Ramos (cell line): ENCODE measurements around the gene EIF4G3.
"Not testable (repeated sequence)": the region's sequence is repeated elsewhere in the genome, so short reads cannot be mapped to it uniquely, and the experiment has no call there.

ENCODE experiments used
- in situ Hi-C: fragments of 300-500 bp; cut with MboI; formaldehyde crosslinking; loops from one replicate; pipeline ENCODE4 v1.14.3; 2022; ENCODE audit warnings: low sequenced_read_pairs; ENCODE audit not compliant: unreplicated experiment

EIF4G3 gene, protein sequence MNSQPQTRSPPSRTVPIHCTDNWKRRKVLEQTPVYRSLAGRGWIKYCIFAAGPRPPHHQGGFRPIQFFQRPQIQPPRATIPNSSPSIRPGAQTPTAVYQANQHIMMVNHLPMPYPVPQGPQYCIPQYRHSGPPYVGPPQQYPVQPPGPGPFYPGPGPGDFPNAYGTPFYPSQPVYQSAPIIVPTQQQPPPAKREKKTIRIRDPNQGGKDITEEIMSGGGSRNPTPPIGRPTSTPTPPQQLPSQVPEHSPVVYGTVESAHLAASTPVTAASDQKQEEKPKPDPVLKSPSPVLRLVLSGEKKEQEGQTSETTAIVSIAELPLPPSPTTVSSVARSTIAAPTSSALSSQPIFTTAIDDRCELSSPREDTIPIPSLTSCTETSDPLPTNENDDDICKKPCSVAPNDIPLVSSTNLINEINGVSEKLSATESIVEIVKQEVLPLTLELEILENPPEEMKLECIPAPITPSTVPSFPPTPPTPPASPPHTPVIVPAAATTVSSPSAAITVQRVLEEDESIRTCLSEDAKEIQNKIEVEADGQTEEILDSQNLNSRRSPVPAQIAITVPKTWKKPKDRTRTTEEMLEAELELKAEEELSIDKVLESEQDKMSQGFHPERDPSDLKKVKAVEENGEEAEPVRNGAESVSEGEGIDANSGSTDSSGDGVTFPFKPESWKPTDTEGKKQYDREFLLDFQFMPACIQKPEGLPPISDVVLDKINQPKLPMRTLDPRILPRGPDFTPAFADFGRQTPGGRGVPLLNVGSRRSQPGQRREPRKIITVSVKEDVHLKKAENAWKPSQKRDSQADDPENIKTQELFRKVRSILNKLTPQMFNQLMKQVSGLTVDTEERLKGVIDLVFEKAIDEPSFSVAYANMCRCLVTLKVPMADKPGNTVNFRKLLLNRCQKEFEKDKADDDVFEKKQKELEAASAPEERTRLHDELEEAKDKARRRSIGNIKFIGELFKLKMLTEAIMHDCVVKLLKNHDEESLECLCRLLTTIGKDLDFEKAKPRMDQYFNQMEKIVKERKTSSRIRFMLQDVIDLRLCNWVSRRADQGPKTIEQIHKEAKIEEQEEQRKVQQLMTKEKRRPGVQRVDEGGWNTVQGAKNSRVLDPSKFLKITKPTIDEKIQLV (N-terminal part only)

DNA sequence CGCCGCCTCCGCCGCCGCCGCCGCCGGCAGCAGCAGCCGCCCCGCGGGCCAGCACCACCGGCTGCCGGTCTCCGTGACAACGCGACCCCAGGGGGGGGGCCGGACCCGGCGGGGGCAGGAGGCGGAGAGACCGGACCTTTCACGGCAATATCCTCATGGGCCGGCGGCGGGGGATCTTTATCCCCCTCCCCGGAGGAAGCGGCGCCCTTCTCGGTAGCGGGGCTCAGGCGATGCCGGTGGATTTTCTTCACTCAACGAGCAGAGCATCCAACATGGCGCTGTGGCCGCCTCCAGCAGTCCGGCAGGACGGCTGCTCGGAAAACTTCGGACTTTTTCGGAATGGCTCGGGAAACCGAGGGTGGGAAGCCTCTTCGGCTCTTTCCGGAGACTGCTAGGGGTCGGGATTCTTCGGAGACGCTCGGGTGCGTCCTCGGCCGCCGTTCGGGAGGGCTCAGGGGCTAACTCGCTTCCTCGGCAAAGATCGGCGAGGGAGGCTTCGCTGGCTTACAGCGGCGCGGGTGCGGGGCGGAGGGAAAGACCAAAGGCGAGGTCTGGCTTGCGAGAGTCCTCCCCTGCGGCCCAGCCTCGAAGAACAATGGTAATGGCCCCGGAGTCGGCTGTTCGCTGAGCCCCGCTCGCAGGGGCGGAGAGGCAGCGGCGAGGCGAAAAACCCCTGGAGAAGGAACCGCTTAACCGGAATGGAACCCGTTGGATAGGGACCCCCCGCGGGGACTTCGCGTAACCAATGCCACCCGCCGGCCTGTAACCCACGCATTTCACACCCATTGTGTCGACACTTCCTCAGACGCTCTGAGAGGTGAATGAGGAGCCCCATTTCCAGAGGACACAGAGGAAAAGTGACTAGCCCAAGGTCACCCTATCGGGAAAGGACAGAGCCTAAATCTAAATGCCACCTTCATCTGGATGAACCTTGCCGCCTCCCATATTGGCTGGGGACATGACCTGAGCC, at the start of gene EIF4G3:
Gene EIF4G3 (minus strand): TSS at position 312 of the 970 bp plus-strand sequence. CDS start 174,155 bp downstream, outside the sequence.
- in situ Hi-C loops, result no loop called here

DNA sequence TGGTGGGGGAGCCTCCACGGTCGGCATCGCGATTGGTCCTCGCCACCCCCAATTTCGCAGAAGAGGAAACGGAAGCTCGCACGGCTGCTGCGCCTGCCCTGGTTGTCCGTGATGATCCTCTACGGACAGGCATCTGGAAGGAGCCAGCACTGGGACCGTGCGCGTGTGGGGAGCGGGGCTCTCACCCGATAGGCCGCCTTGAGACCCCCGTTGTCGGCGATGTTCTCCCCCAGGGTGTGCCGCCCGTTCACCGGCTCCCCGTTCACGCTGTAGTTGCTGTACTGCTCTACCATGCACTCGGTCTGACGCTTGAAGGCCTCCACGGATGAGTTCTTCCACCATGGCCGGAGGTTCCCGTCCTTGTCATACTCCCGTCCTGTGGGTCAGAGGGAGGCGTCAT, 48.4 kb upstream of the EIF4G3 start:
- in situ Hi-C loops, result loop anchor here (25.0 kb wide), 1 partner anchor 737 kb away; no protein-coding TSS in a partner anchor

DNA sequence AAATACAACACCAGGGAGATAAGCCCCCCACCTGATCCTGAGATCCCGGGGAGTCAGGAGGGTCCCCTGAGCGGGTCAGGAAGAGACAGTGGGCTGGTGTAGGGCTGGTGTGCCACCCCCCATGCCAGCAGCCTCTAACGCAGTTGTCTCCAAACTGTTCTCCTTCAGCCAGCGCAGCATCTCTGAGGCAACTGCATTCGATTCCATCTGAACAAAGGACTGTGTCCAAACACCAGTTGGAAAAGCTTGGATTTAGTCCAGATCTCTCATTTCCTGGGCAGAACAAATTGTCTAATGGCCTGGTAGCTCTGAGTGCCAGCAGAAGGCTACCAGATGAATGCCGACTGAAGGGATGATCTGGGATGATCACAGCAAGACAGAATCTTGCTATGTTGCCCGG, 44.1 kb upstream of the EIF4G3 start:
- in situ Hi-C loops, result no loop called here

DNA sequence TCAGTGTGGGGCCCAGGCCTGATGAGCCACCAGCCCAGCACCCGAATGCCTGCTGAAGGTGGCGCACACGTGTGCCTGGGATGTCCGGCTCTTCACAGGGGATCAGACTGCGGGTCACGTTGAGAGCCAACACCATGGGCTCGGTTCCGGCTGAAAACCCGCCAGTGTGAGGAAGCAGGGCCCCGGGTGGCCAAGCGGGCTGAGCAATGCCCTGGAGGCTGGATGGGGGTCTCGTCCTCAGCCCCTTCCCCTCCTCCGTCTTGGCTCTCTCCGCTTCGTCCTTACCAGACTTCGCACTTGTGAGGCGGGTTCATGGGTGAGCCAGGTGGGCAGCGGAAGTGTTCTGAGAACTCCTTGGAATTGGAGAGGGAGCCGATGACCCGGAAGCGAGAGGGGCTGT, 43.0 kb upstream of the EIF4G3 start:
- in situ Hi-C loops, result no loop called here

DNA sequence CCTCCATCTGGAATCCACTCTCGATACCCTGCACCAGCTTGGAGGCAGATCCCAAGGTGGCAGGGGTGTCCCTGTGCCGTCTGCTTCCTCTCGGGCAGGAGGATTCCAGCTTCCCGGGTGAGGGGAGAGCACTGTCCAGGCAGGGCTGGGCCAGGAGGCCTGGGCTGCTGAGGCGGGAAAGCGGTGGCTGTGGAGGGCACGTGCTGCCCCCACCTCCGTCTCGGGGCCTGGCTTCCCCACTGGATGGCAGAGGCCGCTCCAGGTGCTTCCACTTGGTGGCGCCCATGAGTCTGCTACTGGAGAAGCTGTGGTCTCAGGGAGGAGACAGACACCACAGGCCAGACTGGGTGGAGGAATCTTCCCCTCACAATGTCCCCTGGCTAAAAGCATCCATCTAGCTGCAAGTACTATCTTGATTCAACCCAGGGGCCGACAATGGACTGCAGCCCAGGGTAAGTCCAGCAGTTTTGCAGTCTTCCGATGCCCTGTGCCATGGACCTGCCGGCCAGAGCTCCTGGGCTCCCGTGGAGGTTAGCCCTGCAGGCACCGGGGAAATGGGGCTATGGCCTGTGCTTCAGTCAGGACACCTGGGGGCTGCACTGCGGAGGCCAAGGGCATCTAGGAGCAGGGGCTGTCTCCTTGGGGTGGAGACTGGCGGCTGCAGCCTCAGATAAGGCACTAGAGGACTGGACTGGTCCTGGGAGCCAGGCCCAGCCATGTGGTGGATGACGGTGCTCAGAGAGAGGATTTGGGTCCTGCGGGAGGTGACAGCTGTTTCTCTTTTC, 41.3 kb upstream of the EIF4G3 start:
- in situ Hi-C loops, result no loop called here

DNA sequence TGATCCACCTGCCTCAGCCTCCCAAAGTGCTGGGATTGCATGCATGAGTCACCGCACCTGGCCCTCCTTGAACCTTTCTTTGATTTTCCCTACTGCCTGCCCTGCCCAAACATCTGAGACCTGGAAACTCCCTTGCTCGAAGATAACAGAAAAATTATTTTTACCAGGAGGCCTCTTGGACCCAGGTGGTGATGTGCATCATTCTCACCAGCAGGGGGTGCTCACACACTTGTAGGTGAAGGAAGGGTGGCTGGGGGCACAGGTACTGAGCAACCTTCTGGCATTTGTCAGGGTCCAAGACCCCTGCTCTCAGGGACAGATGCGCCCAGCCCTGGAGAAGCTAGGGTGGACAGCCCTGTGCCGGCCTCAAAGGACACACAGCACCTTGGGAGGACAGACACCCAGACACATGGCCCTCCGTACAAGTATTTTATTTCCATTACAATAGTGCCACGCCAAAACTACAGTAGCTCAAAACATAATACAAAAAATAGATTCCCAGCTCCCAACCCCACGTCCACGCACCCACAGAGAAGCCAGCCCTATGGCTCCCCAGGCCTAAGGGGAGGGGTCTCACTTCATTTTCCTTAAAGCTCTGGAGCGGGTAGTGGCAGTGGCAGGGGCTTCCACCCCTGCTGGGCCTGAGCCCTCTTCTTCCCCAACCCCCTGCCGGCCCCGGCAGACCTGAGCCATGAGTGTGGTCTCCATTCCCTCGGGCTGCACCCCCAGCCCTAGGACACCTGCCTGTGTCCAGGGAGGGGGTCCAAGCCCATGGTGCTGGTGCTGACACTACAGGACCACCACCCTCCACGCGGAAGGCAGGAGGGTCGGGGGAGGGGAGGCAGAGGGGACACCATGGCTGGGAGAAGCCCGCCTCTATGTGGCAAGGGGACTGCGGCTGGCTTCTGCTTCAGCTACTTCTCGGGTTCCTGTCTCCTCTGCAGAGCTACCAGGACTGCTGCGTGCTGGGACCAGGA, 40.4 kb upstream of the EIF4G3 start:
- in situ Hi-C loops, result no loop called here

DNA sequence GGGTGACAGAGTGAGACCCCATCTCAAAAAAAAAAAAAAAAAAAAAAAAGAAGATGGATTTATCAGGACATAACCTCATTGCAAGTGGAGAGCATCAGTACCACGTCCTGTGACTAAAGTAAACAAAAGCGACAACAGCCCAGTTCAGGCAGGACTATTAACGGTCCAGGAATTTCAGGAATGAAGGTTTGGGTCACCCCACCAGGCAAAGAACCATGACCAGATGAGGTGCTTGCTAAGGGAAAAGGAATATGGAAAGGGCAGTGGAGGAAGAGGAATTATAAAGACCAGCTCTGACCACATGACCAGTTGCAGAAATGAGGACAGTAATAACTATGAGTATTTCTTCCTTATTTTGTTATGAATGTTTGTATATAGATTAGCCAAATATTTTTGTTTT, 35.4 kb upstream of the EIF4G3 start:
- in situ Hi-C loops, result no loop called here

DNA sequence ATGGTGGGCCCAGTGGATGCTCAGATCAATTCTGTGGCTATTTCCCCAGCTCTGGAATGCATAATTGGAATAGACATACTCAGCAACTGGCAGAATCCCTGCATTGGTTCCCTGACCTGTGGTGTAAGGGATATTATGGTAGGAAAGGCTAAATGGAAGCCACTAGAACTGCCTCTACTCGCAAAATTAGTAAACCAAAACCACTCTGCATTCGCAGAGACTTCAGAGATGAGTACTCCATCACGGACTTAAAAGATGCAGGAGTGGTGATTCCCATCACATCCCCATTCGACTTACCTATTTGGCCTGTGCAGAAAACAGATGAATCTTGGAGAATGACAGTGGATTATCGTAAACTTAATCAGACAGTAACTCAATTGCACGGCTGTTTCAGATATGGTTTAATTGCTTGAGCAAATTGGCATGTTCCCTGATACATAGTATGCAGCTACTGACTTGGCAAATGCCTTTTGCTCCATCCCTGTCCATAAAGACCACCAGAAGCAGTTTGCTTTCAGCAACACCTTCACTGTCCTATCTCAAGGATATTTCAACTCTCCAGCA, 31.5 kb upstream of the EIF4G3 start:
- in situ Hi-C loops, result not testable (repeated sequence)

DNA sequence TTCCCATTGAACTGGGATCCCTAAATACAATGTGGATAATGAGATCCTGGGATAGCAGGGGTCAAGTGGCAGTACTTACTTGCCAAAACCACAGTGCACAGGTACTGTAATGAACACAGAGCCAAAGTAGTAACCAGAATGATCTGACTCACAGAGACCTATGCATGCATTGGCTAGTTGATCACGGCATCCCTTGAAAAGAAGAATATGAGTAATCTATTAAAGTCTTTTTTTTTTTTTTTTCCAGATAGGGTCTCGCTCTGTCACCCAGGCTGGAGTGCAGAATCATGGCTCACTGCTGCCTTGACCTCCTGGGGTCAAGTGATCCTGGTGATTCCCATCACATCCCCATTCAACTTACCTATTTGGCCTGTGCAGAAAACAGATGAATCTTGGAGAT, 29.4 kb upstream of the EIF4G3 start:
- in situ Hi-C loops, result no loop called here

DNA sequence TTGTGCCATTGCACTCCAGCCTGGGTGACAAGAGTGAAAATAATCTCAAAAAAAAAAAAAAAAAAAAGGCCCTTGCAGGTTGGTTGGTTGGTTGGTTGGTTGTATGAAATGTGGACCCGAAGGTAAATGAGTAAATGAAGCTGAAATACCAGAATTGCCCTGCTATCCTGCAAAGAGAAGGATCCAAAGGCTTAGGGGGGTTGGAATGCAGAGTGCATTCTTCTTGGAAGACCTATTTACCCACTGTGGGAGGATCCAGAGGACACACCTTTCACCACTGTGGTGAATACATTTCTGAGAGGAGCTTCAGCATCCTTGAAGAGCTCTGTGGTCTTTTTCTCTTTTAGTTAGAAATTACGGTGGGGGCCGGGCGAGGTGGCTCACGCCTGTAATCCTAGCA, 28.7 kb upstream of the EIF4G3 start:
- in situ Hi-C loops, result no loop called here

DNA sequence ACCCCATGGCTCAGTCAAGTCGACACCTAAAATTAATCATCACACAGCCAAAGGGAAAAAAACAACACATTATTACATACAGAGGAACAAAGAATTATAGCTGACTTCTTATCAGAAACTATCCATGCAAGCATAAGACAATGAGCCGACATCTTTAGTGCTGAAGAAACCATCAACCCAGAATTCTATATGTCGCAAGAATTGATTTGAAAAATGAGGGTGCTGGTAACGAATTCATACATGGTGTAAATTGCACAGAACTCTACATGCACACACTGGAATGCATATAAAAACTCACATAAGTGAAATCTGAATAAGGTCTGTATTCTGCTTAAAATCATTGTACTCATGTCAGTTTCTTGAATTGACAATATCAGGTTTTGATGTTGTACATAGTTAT, 25.0 kb upstream of the EIF4G3 start:
- in situ Hi-C loops, result no loop called here

DNA sequence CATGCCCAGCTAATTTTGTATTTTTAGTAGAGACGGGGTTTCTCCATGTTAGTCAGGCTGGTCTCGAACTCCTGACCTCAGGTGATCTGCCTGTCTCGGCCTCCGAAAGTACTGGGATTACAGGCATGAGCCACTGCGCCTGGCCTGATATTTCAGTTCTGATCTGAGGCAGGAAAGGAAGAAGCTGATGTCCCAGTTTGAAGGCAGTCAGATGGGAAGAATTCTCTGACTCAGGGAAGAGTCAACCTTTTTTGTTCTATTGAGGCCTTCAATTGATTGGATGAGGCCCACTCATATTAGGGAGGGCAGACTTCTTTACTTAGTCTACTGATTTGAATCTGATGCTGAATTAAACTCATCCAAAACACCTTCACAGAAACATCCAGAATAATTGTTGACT, 24.5 kb upstream of the EIF4G3 start:
- in situ Hi-C loops, result not testable (repeated sequence)

DNA sequence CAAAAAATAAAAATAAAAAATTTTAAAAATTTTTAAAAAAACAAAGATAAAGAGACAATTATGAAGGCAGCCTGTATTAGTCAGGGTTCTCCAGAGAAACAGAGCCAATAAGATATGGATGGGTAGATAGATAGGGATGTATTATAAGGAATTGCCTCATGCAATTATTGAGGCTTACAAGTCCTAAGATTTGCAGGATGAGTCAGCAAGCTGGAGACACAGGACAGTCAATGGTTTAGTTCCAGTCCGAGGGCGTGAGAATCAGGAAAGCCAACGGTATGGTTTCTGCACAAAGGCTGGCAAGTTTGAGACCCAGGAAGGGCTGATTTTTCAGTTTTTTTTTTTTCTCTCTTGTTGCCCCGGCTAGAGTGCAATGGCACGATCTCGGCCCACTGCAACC, 24.1 kb upstream of the EIF4G3 start:
- in situ Hi-C loops, result no loop called here

DNA sequence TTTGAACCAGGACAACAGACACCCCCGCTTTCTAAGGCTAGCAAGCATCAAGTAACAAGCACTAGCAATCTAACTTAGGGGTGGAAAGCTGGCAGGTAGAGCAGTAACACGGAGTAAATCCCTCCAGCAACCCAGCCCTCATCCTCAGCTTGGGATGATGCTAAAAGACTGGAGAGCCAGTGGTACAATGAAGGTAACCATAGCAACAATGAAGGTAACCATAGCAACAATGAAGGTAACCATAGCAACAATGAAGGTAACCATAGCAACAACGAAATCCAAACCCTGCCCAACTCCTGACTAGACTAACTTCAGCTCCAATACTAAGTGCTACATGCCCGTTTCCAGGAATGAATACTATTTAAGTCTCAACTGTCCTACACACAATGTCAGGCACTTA, 22.2 kb upstream of the EIF4G3 start:
- in situ Hi-C loops, result no loop called here

DNA sequence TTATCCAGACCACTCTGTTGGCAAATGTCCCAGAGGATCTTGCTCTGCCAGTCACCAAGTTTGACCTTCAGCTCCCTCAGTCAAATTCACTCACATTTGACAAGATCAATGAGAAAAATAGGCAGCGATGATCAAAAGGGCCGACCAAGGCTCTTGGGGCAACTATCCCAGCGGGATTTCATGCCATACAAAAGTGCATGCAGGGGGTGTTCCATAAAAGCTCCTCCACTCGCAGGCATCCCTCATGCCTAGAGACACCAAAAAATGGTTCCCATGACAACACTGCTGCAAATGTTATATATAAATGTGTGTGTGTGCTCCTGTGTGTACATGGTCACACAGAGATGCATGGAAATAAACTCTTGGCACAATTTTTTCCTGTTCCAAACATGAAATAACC, 16.2 kb upstream of the EIF4G3 start:
- in situ Hi-C loops, result loop anchor here (5.0 kb wide), 1 partner anchor 496 kb away; no protein-coding TSS in a partner anchor

DNA sequence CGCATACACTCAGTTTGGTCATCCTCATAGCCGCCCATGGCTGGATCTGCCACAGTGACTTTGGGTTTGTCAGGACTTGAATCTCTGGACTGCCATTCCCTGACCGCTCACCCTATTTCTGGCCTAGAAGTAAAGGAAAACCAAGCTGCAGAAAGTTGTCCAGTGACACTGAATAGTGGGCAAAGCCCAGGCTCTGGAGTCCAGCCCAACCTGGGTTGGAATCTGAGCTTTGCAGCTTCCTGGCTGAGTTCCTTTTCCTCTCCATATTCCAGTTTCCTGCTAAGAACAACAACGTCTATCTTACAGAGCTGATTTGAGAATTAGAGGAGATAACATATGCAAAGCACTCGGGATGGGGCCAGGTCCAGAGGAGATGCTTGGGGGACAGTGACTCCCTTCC, 15.6 kb upstream of the EIF4G3 start:
- in situ Hi-C loops, result loop anchor here (5.0 kb wide), 1 partner anchor 495 kb away; no protein-coding TSS in a partner anchor

DNA sequence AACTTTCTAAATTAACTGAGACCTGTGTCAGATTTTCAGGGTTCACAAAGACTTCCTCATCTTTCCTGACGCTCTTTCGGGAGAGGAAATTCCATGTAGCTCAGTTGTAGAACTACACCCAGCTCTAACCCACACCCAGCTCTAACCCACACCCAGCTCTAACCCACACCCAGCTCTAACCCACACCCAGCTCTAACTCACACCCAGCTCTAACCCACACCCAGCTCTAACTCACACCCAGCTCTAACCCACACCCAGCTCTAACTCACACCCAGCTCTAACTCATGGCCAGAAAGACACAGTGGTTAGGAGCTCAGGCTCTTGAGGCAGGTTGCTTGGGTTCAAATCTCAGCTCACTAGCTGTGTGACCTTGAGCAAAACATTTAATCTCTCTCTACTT, 14.1 kb upstream of the EIF4G3 start:
- in situ Hi-C loops, result loop anchor here (5.0 kb wide), 1 partner anchor 493 kb away; no protein-coding TSS in a partner anchor
